Activated T-cell treated with anti-CD3 and anti-CD28 coated beads, Interleukin-2, amount 50 U/mL, for 48 hours (primary cell): Measurements from ENCODE around the gene XXYLT1.
A peak's percentile ranks its signal among the peaks of the same experiment; 100 is the strongest.
"Not testable (repeated sequence)": the region's sequence is repeated elsewhere in the genome, so short reads cannot be mapped to it uniquely, and the experiment has no call there.

ENCODE experiments used
- DNase-seq, 2 experiments: peaks; one replicate each; pipeline ENCODE4 v3.0.0-alpha.2; 2020

XXYLT1 gene

DNA sequence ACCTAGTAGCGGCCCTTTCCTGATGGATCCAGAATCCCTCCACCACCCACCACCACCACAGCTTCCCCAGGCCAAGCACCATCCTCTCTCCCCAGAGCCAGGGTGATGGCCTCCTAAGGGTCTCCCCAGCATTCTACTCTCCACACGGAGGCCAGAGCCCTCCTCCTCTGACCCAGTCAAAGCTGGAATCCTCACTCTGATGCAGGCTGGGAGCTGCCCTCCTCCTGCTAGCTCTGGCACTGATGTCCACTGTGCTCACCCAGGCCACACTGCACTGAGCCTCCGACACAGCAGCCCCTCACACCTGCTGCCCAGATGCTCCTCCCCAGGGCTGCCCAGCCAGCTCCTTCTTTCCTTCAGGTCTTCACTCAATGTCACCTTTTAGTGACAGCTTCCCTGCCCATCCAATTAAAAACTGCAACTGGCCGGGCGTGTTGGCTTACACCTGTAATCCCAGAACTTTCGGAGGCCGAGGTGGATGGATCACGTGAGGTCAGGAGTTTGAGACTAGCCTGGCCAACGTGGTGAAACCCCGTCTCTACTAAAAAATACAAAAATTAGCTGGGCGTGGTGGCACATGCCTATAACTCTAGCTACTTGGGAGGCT is 21.0 kb downstream of the XXYLT1 start:
- peak in 1 of 2 experiments; percentile 14 for DNase-seq

DNA sequence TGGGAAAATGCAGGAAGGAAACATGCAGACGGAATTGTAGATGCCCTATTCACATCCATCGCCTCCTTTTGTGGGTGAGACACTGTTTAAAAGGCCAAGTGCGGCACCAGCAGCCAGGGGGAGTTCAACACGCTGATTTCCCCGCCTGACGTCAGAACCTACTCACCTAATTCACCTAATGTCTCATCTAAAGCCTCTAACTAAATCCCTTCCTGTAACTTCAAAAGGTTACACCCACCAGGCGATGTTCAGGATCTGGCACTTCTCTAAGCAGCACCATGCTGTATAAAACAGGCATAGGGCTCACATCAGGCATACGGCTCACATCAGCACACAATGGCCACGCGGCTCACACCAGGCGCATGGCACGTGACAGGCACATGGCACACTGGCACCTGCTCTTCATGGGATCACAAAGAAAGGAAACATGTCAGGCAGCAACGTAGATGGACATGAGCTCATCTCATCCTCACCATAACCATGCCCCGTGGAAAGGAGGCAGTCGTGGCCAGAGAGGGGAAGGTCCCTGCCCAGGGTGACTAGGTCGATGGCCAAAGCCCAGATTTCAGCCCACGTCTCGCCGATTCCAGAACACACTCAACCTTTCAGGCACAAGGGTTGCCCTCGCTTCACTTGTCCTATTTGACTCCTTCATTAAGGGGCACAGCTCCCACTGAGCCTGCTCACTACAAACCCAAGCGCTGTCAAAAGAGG is 21.7 kb downstream of the XXYLT1 start:
- DNase-seq, result peak; percentile 13 to 14

DNA sequence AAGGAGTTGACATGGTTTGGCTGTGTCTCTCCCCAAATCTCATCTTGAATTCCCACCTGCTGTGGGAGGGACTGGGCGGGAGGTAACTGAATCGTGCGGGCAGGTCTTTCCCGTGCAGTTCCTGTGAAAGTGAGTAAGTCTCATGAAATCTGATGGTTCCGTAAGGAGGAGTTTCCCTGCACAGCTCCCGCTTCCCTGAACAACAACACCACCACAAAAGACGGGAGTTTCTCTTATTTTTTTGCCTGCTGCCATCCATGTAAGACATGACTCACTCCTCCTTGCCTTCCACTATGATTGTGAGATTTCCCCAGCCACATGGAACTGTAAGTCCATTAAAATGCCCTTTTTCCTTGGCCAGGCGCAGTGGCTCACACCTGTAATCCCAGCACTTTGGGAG is 22.7 kb downstream of the XXYLT1 start:
- peak in 1 of 2 experiments; percentile 6 for DNase-seq

DNA sequence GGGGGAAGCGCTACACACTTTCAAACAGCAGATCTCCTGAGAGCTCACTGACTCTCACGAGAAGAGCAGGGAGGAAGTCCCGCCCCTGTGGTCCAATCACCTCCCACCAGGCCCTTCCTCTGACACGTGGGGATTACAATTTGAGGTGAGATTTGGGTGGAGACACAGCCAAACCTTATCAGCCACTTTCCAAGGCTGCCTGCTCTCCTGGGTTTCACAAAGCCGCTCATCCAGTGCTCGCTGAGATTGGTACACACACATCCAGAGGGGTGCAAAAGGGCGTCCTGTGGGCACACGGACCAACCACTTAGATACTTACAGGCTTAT is 23.1 kb downstream of the XXYLT1 start:
- no peak for DNase-seq

DNA sequence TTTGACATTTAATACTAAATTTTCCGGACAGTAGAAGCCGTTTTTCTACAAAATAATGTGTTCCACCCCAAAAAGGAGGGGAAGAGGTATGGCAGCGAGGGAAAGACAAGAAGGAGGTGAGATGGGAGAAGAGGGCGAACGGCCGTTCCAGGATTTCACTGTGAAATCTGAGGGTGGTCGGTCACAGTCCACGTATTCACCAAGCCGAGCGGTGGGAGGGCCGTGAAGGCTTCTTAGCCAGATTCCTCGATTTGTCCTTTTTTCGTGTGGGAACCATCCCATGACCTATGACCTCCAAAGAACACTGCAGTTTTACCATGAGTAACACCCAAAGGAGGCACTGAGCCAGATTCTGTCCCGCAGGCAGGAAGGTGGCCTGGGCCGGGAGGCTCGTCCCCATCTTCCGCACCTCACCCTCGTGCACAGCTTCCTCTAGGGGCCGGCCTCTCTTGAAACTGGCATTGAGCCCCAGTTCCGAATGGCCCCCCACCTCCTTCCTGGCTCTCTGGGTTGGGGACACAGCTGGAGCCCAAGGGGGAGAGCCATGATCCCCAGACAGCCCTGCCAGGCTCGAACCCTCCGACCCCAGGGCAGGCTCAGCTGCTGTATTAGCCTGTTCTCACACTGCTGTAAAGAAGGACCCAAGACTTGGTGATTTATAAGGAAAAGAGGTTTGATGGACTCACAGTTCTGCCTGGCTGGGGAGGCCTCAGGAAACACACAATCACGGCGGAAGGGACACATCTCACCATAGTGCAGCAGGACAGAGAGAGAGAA is 23.7 kb downstream of the XXYLT1 start:
- DNase-seq, result no peak

DNA sequence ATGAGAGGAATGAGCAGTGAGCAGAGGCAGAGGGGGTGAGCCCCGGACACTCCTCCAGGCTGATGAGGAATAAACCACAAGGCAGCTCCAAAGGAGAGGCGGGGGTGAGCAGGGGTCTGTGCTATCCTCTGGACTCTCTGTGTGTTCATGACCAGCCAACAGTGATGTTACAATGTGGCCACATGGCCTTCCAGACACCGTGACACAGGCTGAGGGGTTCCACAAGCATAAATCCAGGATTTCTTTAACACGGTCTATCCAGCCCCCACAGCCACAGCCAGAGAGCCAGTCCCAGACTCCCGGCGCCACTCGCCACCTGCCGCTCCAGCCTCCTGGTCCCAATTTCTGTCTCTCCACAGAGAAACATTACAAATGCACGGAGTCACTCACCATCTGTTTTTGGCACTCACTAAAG is 24.4 kb downstream of the XXYLT1 start:
- DNase-seq, result no peak

DNA sequence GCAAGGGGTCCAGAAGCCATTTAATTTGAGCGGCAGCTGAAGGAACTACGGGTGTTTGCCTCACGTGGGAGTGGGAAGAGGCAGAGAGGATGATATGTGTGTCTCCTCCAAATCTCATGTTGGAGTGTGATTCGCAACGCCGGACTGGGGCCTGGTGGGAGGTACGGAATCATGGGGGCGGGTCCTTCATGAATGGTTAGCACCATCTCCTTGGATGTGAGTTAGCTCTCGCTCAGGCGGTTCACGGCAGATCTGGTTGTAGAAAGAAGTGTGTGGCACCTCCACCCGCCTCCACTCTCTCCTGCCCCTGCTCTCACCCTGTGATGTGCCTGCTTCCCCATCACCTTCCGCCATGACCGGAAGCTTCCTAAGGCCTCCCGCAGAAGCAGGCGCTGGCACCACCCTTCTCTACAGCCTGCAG is 25.4 kb downstream of the XXYLT1 start:
- DNase-seq, result no peak

DNA sequence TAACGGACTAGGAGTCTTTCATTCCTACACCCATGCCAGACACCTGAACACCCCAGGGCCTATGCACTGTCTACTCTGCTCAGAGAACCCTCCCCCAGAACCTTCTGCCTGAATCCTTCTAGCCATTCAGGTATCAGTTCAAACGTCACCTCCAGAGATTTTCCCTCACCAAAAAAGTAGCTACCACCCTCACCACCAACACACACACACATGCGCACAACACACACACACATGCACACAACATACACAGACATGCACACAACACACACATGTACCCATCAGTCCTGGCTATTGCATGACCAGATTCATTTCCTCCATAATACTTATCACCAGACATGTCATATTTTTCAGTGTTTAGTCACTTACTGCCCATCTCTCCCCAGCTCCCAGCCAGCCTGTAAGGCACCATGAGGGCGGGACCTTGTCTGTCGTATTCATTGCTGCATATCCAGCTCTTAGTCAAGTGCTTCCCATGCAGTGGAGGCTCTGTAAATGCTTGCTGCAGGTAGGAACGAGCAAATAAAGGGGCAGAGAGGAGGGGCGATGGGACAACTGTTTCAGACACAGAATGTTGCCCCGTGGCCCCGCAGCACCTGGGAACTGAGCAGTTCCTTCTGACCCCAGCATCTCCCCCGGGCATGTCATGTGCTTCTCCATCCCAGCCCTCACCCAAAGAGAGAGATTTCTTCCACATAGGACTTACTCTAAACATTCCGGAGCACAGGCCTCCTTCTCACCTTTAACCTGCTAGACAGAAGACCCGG is 29.2 kb downstream of the XXYLT1 start:
- DNase-seq, result no peak

DNA sequence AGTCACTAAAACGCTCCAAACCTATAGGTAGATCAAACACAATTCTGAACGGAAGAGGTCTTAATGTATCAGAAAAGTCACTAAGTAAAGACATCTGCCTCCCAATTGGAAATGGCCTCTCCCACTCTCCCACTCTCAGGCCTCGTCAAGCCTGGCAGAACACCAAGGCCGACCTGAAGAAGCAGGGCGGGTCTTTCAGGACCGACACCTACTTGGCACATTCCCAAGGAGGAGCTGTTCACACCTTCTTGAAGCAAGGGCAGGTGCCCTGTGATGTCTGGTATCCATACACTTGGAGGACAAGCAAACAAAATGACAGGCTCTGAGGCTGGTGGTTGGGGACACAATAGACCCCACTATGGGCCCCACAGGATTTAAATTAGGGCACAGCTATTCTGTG is 30.0 kb downstream of the XXYLT1 start:
- no peak for DNase-seq

DNA sequence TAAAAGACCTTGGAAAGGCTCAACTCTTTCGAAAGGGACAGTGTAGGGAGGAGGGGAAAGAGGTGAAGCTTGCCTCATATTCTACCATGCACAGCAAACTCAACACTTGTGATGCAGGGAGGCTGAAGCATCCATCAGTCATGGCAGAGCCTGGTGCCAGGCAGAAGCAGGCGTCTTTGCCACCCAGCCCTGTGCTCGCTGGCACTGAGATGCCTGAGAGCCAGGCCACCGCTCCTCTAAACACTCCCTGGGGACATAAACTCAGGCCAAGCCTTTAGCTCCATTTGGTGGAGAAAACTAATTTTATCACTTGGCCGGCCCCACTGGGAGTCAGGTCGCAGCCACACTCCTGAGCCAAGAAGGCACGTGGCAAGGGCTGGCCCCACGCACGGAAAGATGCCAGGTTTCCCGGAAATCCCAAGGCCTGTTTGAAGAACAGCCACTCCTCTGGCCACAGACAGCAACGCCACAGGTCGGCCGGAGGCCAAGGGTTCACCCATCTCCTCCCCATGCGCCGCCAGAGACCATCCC is 30.7 kb downstream of the XXYLT1 start:
- no peak for DNase-seq

DNA sequence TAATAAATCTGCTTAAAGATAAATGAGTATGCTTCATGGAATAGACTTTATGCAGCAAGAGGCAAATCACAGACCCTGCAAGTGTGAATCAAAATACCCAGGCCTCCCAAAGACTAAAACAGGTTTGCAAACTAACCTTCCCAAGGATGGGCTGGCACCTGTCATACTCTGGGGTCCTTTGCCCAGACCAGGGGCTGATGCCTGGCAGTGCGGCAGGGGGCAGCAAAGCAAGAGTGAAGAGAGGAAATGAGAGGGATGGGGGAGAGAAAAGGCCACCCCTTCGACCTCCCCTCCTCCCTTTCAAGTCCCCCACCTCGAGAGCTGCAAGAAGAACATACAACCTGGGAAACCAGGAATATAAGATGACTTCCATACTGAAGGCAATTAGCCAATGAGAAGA is 31.8 kb downstream of the XXYLT1 start:
- DNase-seq, result no peak

DNA sequence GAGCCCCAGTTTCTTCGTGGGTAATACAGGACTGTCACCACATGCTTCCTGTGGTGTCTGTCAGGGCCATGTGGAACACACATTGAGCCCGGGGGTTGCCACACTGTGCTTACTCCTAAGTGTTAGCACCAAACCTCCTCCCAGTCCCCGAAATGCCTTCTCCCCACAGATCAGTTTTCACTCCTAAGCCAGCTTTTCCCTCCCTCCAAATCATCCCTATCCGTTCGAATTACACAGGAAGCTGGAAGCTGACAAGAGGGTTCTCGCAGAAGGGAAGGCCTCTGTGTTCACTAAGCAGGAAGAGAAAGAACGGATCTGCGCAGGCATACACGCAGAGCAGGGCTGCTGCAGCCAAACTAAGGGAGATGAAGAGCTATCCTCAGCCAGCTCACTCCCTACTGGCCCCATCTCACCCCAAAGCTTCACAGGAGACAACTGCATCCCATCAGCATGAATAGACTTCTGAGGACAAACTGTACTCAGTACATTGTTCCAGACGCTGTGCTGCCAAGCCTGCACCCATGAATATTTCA is 32.3 kb downstream of the XXYLT1 start:
- no peak for DNase-seq

DNA sequence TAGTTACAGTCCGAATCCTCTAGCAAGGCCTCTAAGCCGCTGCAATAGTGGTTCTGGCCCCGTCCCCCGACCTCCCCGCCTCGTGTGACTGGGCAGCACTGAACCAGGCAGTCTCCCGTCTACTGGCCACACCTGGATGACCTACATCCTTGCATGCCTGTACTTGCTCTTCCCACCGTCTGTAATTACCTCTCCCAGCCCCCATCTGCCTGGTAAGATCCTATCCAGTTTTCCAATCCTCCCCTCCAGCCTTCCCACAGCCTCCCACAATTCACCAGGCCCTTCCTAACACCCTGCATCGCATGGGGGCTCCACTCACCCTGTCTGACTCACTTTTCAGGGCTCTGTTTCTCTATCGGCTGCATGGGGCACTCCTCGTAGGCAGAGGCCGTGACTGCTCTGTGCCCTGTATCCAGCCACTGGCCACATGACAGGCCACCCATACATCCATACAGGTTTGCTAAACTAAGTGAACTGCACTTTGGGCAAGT is 32.8 kb downstream of the XXYLT1 start:
- DNase-seq, result peak in 1 of 2 experiments; percentile 9

DNA sequence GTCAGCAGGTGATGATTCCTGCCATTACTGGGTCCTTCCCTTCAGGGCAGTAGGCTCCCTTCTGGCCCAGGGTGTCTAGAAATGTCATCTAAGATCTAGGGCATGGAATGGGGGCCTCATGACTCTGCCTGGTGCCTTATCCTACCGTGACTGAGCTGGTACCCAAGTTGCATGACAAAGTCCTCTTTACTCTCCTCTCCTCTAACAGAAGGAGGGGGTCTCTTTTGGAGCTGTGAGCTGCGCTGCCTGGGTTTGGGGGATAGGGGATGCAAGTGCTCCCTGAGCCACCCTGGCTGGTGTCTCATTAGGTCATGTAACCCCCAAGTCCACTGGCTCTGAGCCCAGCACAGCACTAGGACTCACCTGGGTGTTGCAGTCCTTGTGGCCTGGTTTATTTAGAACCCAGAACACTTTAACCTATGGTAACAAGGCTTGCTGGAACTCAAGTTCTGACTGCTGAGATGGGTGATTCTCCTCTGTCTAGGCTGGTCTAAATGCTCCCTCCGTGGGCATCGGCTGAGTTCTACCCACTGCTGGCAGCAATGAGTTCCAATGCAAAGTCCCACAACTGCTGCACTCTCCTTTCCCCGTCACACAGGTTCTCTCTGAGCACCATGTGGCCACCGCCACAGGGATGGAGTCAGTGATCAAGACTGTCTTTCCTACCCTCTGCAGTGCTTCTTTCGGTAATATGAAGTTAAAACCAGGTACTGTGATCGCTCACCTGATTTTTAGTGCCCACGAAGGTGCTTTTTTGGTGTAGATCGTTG is 34.0 kb downstream of the XXYLT1 start:
- DNase-seq, result peak in 1 of 2 experiments; percentile 7

DNA sequence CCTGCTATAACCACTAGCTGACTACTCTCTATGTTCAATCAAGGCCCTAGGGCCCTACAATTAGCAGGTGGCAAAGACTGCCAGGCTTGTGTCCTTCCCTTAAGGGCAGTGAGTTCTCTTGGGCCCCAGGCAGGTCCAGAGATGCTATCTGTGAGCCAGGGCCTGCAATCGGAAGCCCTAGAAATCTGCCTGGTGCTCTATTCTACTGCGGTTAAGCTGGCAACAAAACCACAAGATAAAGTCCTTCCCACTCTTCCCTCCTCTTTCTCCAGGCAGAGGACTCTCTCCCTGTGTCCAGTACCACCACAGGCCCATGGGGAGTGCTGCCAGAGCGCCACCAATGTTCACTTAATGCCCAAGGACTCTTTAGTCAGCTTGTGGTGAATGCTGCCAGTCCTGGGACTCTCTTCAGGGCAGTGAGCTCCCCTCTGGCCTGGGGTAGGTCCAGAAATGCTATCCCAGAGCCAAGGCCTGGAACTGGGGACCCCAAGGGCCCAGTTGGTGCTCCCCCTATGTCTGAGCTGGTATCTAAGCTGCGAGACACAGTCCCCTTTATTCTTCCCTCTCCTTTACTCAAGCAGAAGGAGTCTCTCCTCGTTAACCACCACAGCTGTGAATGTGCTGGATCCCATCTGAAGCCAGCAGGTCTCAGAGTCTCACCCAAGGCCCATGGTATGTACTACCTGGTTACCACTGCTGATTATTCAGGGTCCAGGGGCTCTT is 34.7 kb downstream of the XXYLT1 start:
- DNase-seq, result peak in 1 of 2 experiments; percentile 1

DNA sequence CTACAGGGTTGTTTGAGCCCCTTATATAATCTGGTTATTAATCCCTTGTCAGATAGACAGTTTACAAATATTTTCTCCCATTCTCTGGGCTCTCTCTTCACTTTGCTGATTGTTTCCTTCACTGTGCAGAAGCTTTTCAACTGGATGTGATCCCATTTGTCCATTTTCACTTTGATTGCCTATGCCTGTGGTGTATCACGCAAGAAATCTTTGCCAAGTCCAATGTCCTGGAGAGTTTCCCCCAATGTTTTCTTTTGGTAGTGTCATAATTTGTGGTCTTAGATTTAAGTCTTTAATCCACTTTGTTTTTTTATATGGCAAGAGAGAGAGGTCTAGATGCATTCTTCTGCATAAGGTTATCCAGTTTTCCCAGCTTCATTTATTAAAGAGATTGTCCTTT is 40.7 kb downstream of the XXYLT1 start:
- no peak for DNase-seq

DNA sequence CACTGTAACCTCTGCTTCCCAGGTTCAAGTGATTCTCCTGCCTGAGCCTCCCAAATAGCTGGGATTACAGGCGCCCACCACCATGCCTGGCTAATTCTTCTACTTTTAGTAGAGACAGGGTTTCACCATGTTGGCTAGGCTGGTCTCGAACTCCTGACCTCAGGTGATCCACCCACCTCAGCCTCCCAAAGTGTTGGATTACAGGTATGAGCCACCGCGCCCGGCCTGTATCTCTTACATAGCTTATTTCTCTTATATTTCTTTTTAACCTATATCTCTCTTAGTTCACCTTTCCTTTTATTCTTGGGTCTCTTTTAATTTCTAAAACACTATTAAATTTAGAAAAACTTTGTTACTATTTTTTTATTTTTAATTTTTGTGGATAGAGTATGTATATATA is 42.1 kb downstream of the XXYLT1 start:
- DNase-seq, result not testable (repeated sequence)

DNA sequence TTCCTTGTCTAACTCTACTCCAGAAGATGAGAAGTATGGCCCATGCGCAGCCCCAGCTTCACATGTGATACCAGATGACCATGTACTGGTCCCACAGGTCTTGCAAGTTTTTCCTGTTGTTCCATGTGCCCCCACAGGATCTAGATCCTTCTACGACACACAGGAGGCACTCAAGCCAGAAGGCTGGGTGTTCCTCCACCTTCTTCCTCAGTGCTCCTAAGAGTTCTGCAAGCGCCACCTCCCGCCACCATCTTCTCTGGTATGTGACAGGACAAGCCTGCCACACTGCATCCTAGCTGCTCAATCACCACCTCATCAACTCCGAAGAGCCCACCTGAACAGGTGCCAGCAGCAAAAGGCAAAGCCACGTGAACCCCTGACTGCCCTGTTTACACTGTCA is 43.1 kb downstream of the XXYLT1 start:
- peak in 1 of 2 experiments; percentile 8 for DNase-seq

DNA sequence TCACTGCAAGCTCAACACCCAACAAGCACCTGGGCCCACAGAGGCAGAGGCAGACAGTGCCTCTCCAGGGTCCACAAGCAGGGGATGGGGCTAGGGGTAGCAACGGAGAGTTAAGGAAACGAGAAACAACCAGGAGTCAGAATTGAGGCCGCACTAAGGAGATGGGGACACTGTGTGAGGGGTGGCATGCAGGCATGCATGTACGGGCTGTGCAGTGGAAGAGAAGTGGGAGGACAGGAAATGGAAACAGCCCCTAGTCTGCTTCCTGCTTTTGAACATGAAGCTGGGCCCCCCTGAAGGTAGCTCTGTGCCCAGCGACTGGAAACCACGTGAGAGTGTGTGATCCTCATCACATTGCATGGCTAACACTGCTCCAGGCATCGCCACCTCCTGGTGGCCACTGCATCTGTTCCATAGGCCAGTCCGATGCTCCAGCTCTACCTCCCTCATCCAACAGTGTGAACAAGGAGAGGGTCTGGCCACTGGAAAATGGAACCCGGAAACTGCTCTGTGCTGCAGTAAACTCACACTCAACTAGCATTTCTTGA is 44.0 kb downstream of the XXYLT1 start:
- peak in 1 of 2 experiments; percentile 24 for DNase-seq

DNA sequence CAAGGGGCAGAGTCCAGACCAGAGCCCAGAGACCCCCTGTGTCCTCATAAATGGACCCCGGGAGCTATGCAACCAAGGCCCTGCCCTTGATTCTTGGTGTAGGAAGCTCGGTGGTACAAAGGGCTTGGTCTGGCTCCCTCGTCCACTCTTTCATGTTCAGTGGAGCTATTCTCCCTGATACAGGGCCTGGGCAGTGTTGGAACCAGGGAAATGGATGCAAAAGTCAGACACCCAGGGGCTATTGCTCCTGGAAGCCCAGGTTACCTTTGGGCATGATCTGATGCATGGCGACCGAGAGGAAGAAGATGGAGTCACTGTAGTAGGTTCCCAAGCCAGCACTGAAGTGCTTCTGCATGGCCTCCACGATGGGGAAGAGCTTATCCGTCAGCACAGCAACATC is 44.5 kb downstream of the XXYLT1 start:
- DNase-seq, result peak in 1 of 2 experiments; percentile 11
